ENCODE measurements around the gene KIAA0319L. TPM values are rescaled to one million over a fixed set of nuclear protein-coding genes. Genes with fewer than 3 reads are reported as not detected.
"Not testable (repeated sequence)": the region's sequence is repeated elsewhere in the genome, so short reads cannot be mapped to it uniquely, and the experiment has no call there.

KIAA0319L gene
- total RNA-seq, 4 donors from 2014 or later = 26.3 to 44.8 (median 38.9) TPM

DNA sequence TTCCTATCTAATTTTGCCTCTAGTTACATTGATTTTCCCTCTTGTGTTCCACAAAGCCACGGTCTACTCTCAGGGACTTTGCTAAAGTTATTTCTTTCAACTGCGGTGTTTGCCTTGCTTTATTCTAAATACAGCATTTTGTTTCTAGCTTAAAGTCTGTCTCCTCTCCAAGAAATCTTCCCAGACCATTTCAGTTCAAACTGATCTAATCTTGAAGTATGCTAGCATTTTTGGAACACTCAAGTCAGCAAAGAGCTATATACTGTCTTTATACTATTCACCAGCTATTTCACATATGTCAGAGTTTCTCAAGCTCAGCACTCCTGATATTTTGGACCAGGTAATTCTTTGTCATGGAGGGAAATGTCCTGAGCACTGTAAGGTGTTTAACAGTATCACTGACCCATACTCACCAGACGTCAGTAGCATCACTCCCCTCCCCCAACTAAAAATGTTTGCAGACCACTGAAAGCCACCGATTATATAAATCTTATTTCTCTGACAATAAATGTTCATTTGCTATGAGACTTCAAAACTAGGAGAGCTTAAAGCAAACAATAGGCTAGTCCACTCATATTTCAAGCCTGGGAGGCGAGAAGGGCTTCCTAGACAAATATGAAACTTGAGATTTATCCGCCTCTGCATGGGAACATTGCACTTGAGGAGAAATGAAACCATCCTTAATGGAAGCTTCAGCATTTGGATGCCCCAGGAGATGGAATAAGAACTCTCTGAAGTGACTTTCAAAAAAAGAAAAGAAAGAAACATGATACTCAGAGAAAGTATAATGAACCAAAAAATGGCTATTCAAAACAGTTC lies 81.1 kb downstream of the KIAA0319L start:
- Histone ChIP-seq H3K27me3 (no peaks in the 10 kb centered on the region), H3K27ac (no peak overlapping the region), H3K9me3 (no peaks in the 10 kb centered on the region), H3K36me3 (peaks cover 0 to 69% of the 10 kb centered on the region in 2 donors), H3K4me1 (no peaks in the 10 kb centered on the region), H3K4me3 (no peak overlapping the region)
- no peak for ATAC-seq
- TF ChIP-seq POLR2A (IDR thresholded peaks at IDR 0.05) (no peak), POLR2AphosphoS5 (IDR thresholded peaks at IDR 0.05) (no peak), EP300 (IDR thresholded peaks at IDR 0.05) (no peak)
- TF ChIP-seq, protein P1, sequence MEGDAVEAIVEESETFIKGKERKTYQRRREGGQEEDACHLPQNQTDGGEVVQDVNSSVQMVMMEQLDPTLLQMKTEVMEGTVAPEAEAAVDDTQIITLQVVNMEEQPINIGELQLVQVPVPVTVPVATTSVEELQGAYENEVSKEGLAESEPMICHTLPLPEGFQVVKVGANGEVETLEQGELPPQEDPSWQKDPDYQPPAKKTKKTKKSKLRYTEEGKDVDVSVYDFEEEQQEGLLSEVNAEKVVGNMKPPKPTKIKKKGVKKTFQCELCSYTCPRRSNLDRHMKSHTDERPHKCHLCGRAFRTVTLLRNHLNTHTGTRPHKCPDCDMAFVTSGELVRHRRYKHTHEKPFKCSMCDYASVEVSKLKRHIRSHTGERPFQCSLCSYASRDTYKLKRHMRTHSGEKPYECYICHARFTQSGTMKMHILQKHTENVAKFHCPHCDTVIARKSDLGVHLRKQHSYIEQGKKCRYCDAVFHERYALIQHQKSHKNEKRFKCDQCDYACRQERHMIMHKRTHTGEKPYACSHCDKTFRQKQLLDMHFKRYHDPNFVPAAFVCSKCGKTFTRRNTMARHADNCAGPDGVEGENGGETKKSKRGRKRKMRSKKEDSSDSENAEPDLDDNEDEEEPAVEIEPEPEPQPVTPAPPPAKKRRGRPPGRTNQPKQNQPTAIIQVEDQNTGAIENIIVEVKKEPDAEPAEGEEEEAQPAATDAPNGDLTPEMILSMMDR (IDR thresholded peaks at IDR 0.05) = no peak
- WGBS, 2 donors (ENCODE audit: low coverage in 1 of 2) = 94 to 95% methylated on average over 5 to 6 of the region's 6 CpGs

DNA sequence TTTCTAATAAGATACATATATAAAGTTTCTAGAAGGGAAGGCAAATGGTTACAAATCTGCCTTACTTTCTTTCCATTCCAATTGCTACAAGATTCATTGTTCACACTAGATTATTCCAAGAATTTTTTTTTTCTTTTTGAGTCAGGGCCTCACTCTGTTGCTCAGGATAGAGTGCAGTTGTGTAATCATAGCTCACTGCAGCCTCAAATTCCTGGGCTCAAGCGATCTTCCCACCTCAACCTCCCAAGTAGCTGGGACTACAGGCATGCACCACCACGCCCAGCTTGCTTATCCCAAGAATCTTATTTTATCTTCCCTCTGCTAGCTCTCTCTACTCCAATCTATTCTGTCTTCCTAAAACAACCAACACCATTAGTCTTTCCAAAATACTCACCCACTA lies 81.8 kb downstream of the KIAA0319L start:
- no peak overlapping the region for H3K27ac ChIP-seq

DNA sequence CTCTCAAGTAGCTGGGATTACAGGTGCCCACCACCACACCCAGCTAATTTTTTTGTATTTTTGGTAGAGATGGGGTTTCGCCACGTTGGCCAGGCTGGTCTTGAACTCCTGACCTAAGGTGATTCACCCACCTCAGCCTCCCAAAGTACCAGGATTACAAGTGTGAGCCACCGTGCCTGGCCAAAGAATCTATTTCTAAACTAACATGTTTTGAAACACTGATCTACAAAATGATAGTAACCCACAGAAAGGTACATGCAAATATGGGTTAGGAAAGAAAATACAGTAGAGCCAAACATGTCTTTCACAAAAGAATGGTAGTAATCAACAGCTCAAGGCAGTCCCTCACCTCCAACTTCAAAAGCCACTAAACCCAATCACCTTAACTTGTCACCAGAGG lies 84.0 kb downstream of the KIAA0319L start:
- not testable (repeated sequence) for H3K27me3 ChIP-seq, H3K27ac ChIP-seq, H3K4me1 ChIP-seq, ATAC-seq, H3K9me3 ChIP-seq, H3K4me3 ChIP-seq
- 100% methylated on average over 1 of the region's 3 CpGs for WGBS, 2 donors (ENCODE audit: low coverage in 1 of 2)
- H3K36me3 ChIP-seq = peaks cover 0 to 86% of the 10 kb centered on the region in 2 donors

More for the DNA sequence above, 81.8 kb downstream of the KIAA0319L start:
- no peaks in the 10 kb centered on the region for H3K27me3 ChIP-seq
- no peak overlapping the region for H3K4me3 ChIP-seq
- no peaks in the 10 kb centered on the region for H3K9me3 ChIP-seq
- peaks cover 0 to 76% of the 10 kb centered on the region in 2 donors for H3K36me3 ChIP-seq
- ATAC-seq = no peak
- no peaks in the 10 kb centered on the region for H3K4me1 ChIP-seq
- TF ChIP-seq POLR2AphosphoS5 (IDR thresholded peaks at IDR 0.05) (no peak), POLR2A (IDR thresholded peaks at IDR 0.05) (no peak), EP300 (IDR thresholded peaks at IDR 0.05) (no peak)
- TF ChIP-seq, protein P1 (IDR thresholded peaks at IDR 0.05) = no peak
- 84 to 100% methylated on average over 2 of the region's 2 CpGs for WGBS, 2 donors (ENCODE audit: low coverage in 1 of 2)

DNA sequence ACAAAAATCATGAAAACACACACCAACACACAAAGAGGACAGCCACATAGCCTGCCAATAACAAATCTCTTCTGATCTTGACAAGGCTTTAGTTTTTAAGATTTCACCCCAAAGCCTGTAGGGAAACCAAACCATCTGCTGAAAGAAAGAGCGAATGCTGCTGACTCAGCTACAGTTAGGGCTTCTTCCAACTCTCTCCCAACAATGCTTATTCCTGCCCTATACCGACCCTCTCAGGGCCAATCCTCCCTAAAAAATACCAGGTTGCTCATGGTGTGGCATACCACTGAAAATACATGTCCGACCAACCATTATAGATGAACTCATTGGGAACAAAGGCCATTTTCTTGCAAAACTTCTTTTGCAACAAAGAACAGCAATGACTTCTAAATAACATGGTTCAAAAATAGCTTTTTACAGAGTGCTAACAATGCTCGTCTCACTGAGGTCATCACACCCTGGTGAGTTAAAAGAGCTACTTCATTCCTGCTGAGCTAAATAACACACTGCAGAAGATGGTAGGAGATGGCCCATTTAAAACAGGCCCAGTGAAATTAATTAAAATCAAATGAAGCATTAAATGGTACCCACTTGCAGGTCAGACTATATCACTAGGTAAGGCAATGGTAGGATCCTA lies 86.1 kb downstream of the KIAA0319L start:
- no peaks in the 10 kb centered on the region for H3K4me1 ChIP-seq
- H3K9me3 ChIP-seq = no peaks in the 10 kb centered on the region
- no peak overlapping the region for H3K4me3 ChIP-seq
- whole genome bisulfite sequencing, 2 donors (ENCODE audit: low coverage in 1 of 2) = 82 to 92% methylated on average over 2 to 4 of the region's 4 CpGs
- no peak for TF ChIP-seq POLR2A (IDR thresholded peaks at IDR 0.05)
- TF ChIP-seq EP300 (IDR thresholded peaks at IDR 0.05) = no peak
- TF ChIP-seq POLR2AphosphoS5 (IDR thresholded peaks at IDR 0.05) = no peak
- TF ChIP-seq, protein P1 (IDR thresholded peaks at IDR 0.05) = no peak
- H3K27ac ChIP-seq = no peak overlapping the region
- no peaks in the 10 kb centered on the region for H3K27me3 ChIP-seq
- H3K36me3 ChIP-seq = peaks cover 0 to 84% of the 10 kb centered on the region in 2 donors
- no peak for ATAC-seq

DNA sequence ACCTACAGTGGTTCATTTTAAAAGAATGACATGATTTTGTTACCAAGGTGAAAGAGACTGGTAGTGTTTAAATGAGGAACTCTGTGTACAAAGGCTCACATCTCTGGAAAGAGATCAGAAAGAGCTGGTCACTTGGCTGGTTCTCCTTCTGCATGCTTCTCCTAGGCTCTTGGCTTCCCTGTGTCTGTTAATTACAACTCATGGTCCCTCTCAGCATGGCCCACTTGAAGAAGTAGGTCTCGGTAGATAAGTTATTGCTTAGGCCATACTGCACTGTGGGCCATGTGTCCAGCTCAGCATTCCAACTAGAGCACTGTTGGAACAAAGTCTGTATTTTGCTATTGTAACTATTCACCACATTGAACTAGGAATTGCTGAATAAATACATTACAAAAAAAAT lies 91.1 kb downstream of the KIAA0319L start:
- no peak overlapping the region for H3K27ac ChIP-seq
- H3K27me3 ChIP-seq = no peaks in the 10 kb centered on the region
- H3K36me3 ChIP-seq = peaks cover 0 to 86% of the 10 kb centered on the region in 2 donors
- no peak for ATAC-seq
- H3K4me3 ChIP-seq = no peak overlapping the region
- WGBS, 2 donors (ENCODE audit: low coverage in 1 of 2) = 80% methylated on average over 1 of the region's 1 CpG; no CpG with 5 or more reads in 1 of the 2 donors
- TF ChIP-seq POLR2A (IDR thresholded peaks at IDR 0.05) = no peak
- TF ChIP-seq, protein P1 (IDR thresholded peaks at IDR 0.05) = no peak
- TF ChIP-seq POLR2AphosphoS5 (IDR thresholded peaks at IDR 0.05) = no peak
- TF ChIP-seq EP300 (IDR thresholded peaks at IDR 0.05) = no peak
- H3K9me3 ChIP-seq = no peaks in the 10 kb centered on the region
- H3K4me1 ChIP-seq = no peaks in the 10 kb centered on the region

DNA sequence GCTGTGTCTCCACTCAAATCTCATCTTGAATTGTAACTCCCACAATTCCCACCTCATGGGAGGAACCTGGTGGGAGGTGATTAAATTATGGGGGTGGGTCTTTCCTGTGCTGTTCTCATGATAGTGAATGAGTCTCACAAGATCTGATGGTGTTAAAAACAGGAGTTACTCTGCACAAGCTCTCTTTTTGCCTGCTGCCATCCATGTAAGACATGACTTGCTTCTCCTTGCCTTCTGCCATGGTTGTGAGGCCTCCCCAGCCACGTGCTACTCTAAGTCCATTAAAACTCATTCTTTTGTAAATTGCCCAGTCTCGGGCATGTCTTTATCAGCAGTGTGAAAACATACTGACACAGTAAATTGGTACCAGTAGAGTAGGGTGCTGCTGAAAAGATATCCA lies 93.5 kb downstream of the KIAA0319L start:
- not testable (repeated sequence) for H3K27ac ChIP-seq, H3K9me3 ChIP-seq, H3K4me3 ChIP-seq, ATAC-seq, H3K4me1 ChIP-seq, H3K27me3 ChIP-seq
- H3K36me3 ChIP-seq = peaks cover 0 to 86% of the 10 kb centered on the region in 2 donors
- WGBS, 2 donors (ENCODE audit: low coverage in 1 of 2) = 83% methylated on average over 2 of the region's 2 CpGs; no CpG with 5 or more reads in 1 of the 2 donors
